Neural progenitor cell (in vitro differentiated cells): ENCODE results near the gene KLHL6. TPM values are rescaled to one million over a fixed set of nuclear protein-coding genes. Genes with fewer than 3 reads are reported as not detected.
"Not testable (repeated sequence)": the region's sequence is repeated elsewhere in the genome, so short reads cannot be mapped to it uniquely, and the experiment has no call there.

Experiments used
- DNase-seq: peaks from one replicate; pipeline ENCODE4 v3.0.0-alpha.2; 2016; ENCODE audit warnings: low spot score
- H2AFZ ChIP-seq: fragments of 200-600 bp; sonication (generic); replicated peaks from 2 replicates; pipeline ENCODE4 v1.6.1; 2016; ENCODE audit warnings: antibody characterized with exemption
- H3F3A ChIP-seq: fragments of 200-600 bp; sonication (generic); 2 replicates; pipeline ENCODE4 v1.6.1; 2016; ENCODE audit warnings: antibody characterized with exemption, low read depth
- H3K27ac ChIP-seq: fragments of 200-600 bp; sonication (generic); 2 replicates; pipeline ENCODE4 v1.5.1; 2016; ENCODE audit warnings: mild to moderate bottlenecking
- H3K27me3 ChIP-seq: fragments of 200-600 bp; sonication (generic); 2 replicates; pipeline ENCODE4 v1.6.1; 2016; ENCODE audit warnings: mild to moderate bottlenecking, moderate library complexity
- H3K36me3 ChIP-seq: fragments of 200-600 bp; sonication (generic); 2 replicates; pipeline ENCODE4 v1.5.1; 2016
- H3K4me1 ChIP-seq: fragments of 200-600 bp; sonication (generic); 2 replicates; pipeline ENCODE4 v1.6.1; 2016; ENCODE audit warnings: mixed run types
- H3K4me2 ChIP-seq: fragments of 200-600 bp; sonication (generic); 2 replicates; pipeline ENCODE4 v1.6.1; 2016
- H3K4me3 ChIP-seq: fragments of 200-600 bp; sonication (generic); 2 replicates; pipeline ENCODE4 v1.5.1; 2016
- H3K79me2 ChIP-seq: fragments of 200-600 bp; sonication (generic); 2 replicates; pipeline ENCODE4 v1.6.1; 2016; ENCODE audit warnings: low read depth
- H3K9ac ChIP-seq: fragments of 200-600 bp; sonication (generic); 2 replicates; pipeline ENCODE4 v1.6.1; 2016
- H3K9me3 ChIP-seq: fragments of 200-600 bp; sonication (generic); 2 replicates; pipeline ENCODE4 v1.5.1; 2016; ENCODE audit warnings: low read depth
- H4K20me1 ChIP-seq: fragments of 200-600 bp; sonication (generic); 2 replicates; pipeline ENCODE4 v1.6.1; 2016; ENCODE audit warnings: low read depth
- H3K27ac Mint-ChIP-seq: 3 replicates; pipeline ENCODE4 v1.8.0; 2021; ENCODE audit warnings: mixed read lengths
- H3K27me3 Mint-ChIP-seq: 2 replicates; pipeline ENCODE4 v1.8.0; 2022; ENCODE audit warnings: low read depth, mild to moderate bottlenecking, inconsistent platforms, moderate library complexity, mixed read lengths; ENCODE audit not compliant: insufficient read depth
- H3K36me3 Mint-ChIP-seq: 3 replicates; pipeline ENCODE4 v1.8.0; 2021; ENCODE audit warnings: mixed read lengths
- H3K4me1 Mint-ChIP-seq: 3 replicates; pipeline ENCODE4 v1.8.0; 2021; ENCODE audit warnings: mixed read lengths
- H3K4me3 Mint-ChIP-seq: 3 replicates; pipeline ENCODE4 v1.8.0; 2021; ENCODE audit warnings: mild to moderate bottlenecking, moderate library complexity, mixed read lengths
- H3K9me3 Mint-ChIP-seq: 3 replicates; pipeline ENCODE4 v1.8.0; 2020; ENCODE audit warnings: mixed read lengths
- CTCF ChIP-seq: fragments of 200-600 bp; sonication (generic); IDR thresholded peaks from 2 replicates; pipeline ENCODE4 v1.5.1; 2017; ENCODE audit warnings: antibody characterized with exemption, mild to moderate bottlenecking
- EZH2 ChIP-seq: fragments of 200-600 bp; sonication (generic); IDR thresholded peaks from 2 replicates; pipeline ENCODE4 v1.6.1; 2017; ENCODE audit warnings: antibody characterized with exemption, mild to moderate bottlenecking, moderate library complexity
- EZH2phosphoT487 ChIP-seq: fragments of 200-600 bp; sonication (generic); IDR thresholded peaks from 2 replicates; pipeline ENCODE4 v1.6.1; 2017; ENCODE audit warnings: antibody characterized with exemption
- total RNA-seq: library from RNA; depleted of rRNA; stranded (reverse); fragments of >200 nt; gene quantifications from 2 replicates; pipeline ENCODE4 v1.2.3, GENCODE V29; 2015; ENCODE audit warnings: low replicate concordance

KLHL6 gene
- total RNA-seq, 1 donor from 2014 or later = 0.09 TPM

GRCh38 chr3:183478501-183478900 lies 77.0 kb downstream of the KLHL6 start:
- Histone ChIP-seq H3K36me3 (no peaks in the 10 kb centered on the region), H3K27ac (no peak overlapping the region), H3K9ac (no peak overlapping the region), H3K9me3 (no peaks in the 10 kb centered on the region), H3K79me2 (no peaks in the 10 kb centered on the region), H2AFZ (no peak overlapping the region), H4K20me1 (no peaks in the 10 kb centered on the region), H3K4me2 (no peak overlapping the region), H3K4me1 (peaks cover 10% of the 10 kb centered on the region), H3K4me3 (no peak overlapping the region), H3F3A (peaks cover 17% of the 10 kb centered on the region), H3K27me3 (no peaks in the 10 kb centered on the region)
- no peak overlapping the region for H3K4me3 Mint-ChIP-seq
- H3K36me3 Mint-ChIP-seq = no peaks in the 10 kb centered on the region
- no peaks in the 10 kb centered on the region for H3K9me3 Mint-ChIP-seq
- TF ChIP-seq EZH2phosphoT487 (no peak), CTCF (no peak), EZH2 (no peak)
- no peak for DNase-seq
- H3K27ac Mint-ChIP-seq = no peak overlapping the region
- H3K4me1 Mint-ChIP-seq = peaks cover 6% of the 10 kb centered on the region
- no peaks in the 10 kb centered on the region for H3K27me3 Mint-ChIP-seq

- H3K9me3 ChIP-seq = no peaks in the 10 kb centered on the region
- peaks cover 10% of the 10 kb centered on the region for H3K4me1 ChIP-seq
- no peaks in the 10 kb centered on the region for H3K27me3 Mint-ChIP-seq
- H3K27ac ChIP-seq = no peak overlapping the region
- H3F3A ChIP-seq = peaks cover 17% of the 10 kb centered on the region
- H2AFZ ChIP-seq = no peak overlapping the region
- DNase-seq = no peak
- H3K4me2 ChIP-seq = no peak overlapping the region
- H3K9me3 Mint-ChIP-seq = no peaks in the 10 kb centered on the region
- no peak overlapping the region for H3K27ac Mint-ChIP-seq
- H3K4me1 Mint-ChIP-seq = peaks cover 6% of the 10 kb centered on the region
- TF ChIP-seq CTCF (no peak), EZH2 (no peak), EZH2phosphoT487 (no peak)
- H4K20me1 ChIP-seq = no peaks in the 10 kb centered on the region
- H3K27me3 ChIP-seq = no peaks in the 10 kb centered on the region
- H3K9ac ChIP-seq = no peak overlapping the region
- no peaks in the 10 kb centered on the region for H3K36me3 Mint-ChIP-seq
- H3K4me3 ChIP-seq = no peak overlapping the region
- no peak overlapping the region for H3K4me3 Mint-ChIP-seq
- no peaks in the 10 kb centered on the region for H3K79me2 ChIP-seq
- no peaks in the 10 kb centered on the region for H3K36me3 ChIP-seq
These were observed 77.6 kb downstream of the KLHL6 start for GRCh38 chr3:183477801-183478456.

GRCh38 chr3:183475764-183476162 lies 79.7 kb downstream of the KLHL6 start:
- H4K20me1 ChIP-seq, H3K4me3 Mint-ChIP-seq, H3K4me2 ChIP-seq, H3K36me3 Mint-ChIP-seq, H3K9me3 Mint-ChIP-seq, H3K27me3 Mint-ChIP-seq, H3K9ac ChIP-seq, H3K27ac Mint-ChIP-seq, DNase-seq, H3K27ac ChIP-seq, H3K36me3 ChIP-seq, H3K27me3 ChIP-seq, H3K9me3 ChIP-seq, H2AFZ ChIP-seq, H3K4me3 ChIP-seq, H3K79me2 ChIP-seq, H3K4me1 Mint-ChIP-seq: not testable (repeated sequence)
- H3K4me1 ChIP-seq = peaks cover 10% of the 10 kb centered on the region
- H3F3A ChIP-seq = peaks cover 17% of the 10 kb centered on the region

GRCh38 chr3:183475016-183475763 lies 80.3 kb downstream of the KLHL6 start:
- H3K4me1 ChIP-seq = peaks cover 10% of the 10 kb centered on the region
- no peaks in the 10 kb centered on the region for H4K20me1 ChIP-seq
- H3K36me3 ChIP-seq = no peaks in the 10 kb centered on the region
- Mint-ChIP-seq H3K4me1 (peaks cover 6% of the 10 kb centered on the region), H3K27me3 (no peaks in the 10 kb centered on the region), H3K4me3 (no peak overlapping the region), H3K9me3 (no peaks in the 10 kb centered on the region), H3K36me3 (no peaks in the 10 kb centered on the region), H3K27ac (no peak overlapping the region)
- no peaks in the 10 kb centered on the region for H3K27me3 ChIP-seq
- no peak overlapping the region for H3K9ac ChIP-seq
- H3K27ac ChIP-seq = no peak overlapping the region
- TF ChIP-seq CTCF = no peak
- TF ChIP-seq EZH2 = no peak
- TF ChIP-seq EZH2phosphoT487 = no peak
- H3K4me3 ChIP-seq = no peak overlapping the region
- no peaks in the 10 kb centered on the region for H3K79me2 ChIP-seq
- no peaks in the 10 kb centered on the region for H3K9me3 ChIP-seq
- H2AFZ ChIP-seq = no peak overlapping the region
- H3K4me2 ChIP-seq = no peak overlapping the region
- no peak for DNase-seq
- peaks cover 13% of the 10 kb centered on the region for H3F3A ChIP-seq
